Adrenal gland (tissue), 5 donors: ENCODE data around the gene ALDH1A3.

Experiments
- POLR2A ChIP-seq, 2 donors: fragments of 450-650 bp; IDR thresholded peaks; one replicate each; pipeline ENCODE4 v1.6.1; 2017; ENCODE audit warnings: antibody characterized with exemption in 2 of 2, mild to moderate bottlenecking in 2 of 2, moderate library complexity in 1 of 2
- TF ChIP-seq, protein P1 (sequence below), 6 experiments: fragments of 450-650 bp in 4 of 6; fragments of 200-600 bp in 2 of 6; sonication (generic) in 1 of 6; IDR thresholded peaks; 1 replicate in 5 of 6; 2 replicates in 1 of 6; pipeline versions ENCODE4 v1.5.1 to v1.8.0; 2016 to 2021; ENCODE audit warnings: antibody characterized with exemption in 6 of 6, mild to moderate bottlenecking in 2 of 6, moderate library complexity in 1 of 6
- donor health status: DM: no; HTN: no; CAD: no.

DNA sequence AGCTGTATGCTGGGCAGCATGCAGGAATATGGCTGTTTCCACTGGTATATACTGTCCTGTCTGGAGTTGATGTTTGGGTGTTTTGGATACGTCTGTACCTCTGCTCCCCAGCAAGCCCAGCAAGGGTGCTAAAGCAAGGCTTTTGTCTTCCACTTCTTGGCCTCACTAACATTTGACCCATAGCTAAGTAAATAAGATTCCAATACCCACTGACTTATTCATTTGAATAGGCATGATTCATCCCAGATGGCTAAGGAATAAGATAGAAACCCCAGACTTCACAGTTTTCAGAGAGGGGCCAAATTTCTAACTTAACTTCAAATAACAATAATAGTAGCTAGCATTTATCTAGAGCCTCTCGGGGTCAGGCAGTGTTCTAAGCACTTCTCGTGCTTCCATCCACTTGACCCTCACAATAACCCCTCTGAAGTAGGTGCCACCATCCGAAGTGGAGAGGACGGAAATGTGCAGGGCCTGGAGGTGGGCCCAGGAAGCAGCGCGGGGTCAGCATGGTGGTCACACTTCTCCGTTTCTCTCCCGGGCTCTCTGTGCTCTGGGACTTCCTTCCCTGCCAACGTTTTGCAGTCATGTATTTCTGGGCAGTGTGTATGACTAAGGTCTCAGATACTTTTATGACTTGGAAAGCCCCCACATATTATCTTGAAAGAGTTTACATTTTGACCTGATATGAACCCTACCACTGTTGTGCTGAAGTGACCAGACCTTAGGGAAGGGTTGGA, 78.9 kb downstream of the ALDH1A3 start:
- TF ChIP-seq, protein P1, sequence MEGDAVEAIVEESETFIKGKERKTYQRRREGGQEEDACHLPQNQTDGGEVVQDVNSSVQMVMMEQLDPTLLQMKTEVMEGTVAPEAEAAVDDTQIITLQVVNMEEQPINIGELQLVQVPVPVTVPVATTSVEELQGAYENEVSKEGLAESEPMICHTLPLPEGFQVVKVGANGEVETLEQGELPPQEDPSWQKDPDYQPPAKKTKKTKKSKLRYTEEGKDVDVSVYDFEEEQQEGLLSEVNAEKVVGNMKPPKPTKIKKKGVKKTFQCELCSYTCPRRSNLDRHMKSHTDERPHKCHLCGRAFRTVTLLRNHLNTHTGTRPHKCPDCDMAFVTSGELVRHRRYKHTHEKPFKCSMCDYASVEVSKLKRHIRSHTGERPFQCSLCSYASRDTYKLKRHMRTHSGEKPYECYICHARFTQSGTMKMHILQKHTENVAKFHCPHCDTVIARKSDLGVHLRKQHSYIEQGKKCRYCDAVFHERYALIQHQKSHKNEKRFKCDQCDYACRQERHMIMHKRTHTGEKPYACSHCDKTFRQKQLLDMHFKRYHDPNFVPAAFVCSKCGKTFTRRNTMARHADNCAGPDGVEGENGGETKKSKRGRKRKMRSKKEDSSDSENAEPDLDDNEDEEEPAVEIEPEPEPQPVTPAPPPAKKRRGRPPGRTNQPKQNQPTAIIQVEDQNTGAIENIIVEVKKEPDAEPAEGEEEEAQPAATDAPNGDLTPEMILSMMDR (IDR thresholded peaks at IDR 0.05) = no peak
- TF ChIP-seq POLR2A (IDR thresholded peaks at IDR 0.05) = no peak
